GM18858 (cell line): ENCODE measurements around the gene GOLT1A.

Source experiments
- ATAC-seq: cut with Tn5 transposase; IDR thresholded peaks from one replicate; pipeline ENCODE4 v1.9.1; 2021; ENCODE audit not compliant: unreplicated experiment

The GOLT1A gene, protein sequence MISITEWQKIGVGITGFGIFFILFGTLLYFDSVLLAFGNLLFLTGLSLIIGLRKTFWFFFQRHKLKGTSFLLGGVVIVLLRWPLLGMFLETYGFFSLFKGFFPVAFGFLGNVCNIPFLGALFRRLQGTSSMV

DNA sequence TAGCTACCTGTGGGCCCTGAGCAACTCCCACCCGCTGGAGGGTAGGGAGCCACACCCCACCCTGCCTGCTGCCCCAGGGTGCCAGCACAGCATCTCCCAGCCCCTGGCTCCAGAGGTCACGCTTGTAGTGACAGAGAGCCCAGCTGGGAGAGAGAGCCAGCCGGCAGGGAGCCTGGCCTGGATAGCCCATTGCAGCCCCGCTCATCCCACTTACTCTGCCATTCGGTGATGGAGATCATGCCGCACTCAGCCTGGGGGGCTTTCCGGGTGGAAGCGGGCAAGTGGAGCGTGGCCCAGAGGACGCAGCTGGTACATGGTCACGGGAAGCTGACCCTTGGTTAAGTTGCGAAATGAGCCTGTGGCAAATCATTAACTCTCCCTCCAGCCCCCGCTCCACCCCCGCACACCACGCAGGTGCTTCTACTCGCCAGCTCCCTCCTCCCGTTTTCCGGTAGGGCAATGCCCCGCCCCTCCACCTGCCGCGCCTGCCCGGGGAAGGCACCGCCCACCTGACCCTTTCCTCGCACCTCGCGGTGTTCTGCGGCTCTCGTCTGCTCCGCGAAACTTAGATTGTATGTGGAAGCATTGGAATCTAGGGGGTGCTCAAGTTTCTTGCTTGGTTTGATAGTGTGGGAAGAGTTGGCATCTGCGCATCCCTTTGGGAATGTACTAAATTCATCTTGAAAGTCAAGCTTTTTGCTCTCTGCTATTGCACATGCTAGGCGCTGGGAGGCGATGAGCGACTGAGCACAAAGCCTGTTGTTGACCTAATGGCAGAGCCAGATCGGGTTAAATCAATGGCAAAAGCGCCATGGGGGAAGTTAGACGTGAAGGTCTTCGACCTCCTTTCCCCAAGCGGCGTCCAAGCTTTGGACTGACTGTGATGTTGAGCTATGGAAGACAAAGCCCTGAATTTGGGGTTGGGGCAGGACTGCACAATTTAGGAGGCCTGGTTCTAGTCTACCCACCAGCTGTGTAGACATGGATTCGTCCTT is at the start of gene GOLT1A:
Gene GOLT1A (minus strand): TSS at position 321 of the 995 bp plus-strand sequence. CDS start 82 bp downstream, at position 239.
- ATAC-seq, result no peak

DNA sequence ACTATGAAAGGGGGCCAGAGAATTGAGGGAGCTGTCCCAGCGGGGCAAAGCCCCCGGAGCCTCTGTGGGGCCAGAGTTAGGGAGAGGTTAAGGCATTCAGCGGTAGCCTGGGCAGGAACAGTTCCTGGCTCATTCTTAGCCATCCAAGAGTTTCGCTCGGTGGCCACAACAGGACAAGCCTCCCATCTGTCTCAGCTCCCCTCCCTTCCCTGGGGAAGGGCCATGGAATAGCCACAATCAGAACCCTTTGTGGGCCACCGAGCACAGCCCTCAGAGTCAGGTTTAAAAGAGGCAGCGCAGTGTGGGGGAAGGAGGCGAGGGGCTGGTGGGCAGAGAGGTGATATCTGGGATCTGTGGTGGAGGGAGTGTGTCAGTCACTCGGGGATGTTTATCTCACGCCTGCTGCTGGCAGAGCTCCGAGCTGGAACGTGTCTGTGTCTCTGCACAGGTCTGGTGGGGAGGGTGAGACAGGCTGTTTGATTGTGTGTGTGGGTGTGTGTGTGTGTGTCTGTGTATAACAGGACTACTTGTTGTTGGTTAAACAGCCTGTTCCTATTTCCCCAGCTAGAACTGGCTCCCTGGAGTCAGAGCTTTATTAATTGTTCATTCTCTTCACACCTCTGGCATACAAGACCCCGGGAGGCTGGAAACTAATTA is 49.6 kb upstream of the GOLT1A start:
- no peak for ATAC-seq

DNA sequence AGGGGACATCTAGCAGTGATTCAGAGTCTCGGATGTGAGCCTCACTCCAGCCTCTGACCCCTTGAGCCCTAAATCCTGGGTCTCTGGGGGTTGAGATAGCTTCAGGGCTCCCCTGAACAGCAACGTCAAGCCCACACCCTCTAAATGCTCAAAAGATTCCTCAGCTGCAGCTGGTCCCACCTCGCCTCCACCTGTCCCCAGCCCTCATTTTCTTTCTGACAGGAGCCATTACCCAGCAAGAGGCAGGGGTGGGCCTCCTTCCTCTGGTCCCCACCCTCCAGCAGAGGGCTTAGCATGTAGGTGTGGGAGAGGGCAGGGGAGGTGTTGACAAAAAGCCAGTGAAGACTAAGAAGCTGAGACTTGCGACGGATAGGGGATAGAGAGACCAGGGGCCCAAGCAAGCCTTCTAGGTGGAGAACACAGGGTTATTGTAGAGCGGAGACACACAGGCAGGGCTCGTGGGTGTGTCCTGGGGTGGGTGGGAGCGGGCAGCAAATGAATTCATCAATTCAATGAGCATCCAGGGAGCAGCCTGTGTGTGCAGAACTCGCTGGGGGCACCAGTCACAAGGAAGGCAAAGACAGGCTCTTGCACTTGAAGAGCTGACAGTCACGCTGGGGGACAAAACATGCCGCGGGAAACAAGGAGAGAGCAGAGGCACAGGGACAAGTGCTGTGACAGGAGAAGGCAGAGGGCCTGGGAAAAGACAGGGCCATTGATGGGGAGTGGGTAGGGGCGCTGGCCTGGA is 48.9 kb upstream of the GOLT1A start:
- no peak for ATAC-seq

DNA sequence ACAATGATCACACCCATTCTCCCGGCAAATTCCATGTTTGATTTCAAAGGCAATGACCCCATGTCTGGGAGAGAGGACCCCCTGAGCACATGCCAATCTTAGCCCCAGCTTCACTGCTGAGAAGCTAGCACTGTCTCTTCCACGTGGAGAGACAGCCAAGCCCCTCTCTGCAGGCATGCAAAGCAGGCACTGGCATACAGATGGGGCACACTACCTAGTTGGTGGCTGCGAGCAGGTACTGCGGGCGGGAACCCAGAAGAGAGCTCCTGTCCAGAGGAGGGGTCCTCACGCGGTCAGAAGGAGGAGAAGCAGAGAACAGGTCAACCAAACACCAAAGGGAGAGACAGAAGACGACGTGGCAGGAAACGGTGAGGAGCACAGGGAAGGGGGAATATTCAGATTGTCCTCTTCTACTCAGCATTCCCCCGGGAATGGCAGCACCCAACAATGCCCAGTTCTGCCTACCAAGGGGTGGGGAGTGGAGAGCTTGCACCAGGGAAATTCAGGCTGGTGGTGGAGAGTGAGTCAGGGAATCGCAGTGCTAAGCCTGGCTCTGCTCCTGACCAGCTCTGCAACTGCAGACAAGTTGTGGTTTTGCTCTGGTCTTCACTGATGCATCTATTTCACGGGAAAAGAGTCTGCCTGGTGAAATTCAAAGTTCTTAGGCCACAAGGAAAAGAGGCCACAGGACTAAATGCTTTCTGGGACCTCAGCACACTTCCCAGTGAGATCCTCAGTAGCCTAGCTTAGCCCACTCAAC is 48.1 kb upstream of the GOLT1A start:
- no peak for ATAC-seq

DNA sequence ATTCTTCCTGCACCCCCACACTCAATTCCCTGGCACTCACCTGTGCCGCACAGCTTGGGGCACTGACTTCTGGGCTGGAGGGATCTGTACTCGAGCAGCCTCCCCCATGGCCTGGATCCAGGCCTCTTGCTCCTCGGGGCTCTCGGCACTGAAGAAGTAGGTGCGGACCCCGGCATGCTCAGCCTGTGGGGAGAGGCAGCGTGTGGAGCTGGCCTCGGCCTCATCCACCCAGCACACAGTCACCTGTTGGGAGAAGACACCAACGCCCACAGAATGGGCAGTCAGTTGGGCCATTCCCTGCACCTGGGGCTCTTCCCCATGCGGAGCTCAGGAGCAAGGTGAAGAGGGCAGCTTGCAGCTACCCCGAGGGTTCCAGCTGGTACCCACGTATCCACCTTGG is 47.5 kb upstream of the GOLT1A start:
- no peak for ATAC-seq

DNA sequence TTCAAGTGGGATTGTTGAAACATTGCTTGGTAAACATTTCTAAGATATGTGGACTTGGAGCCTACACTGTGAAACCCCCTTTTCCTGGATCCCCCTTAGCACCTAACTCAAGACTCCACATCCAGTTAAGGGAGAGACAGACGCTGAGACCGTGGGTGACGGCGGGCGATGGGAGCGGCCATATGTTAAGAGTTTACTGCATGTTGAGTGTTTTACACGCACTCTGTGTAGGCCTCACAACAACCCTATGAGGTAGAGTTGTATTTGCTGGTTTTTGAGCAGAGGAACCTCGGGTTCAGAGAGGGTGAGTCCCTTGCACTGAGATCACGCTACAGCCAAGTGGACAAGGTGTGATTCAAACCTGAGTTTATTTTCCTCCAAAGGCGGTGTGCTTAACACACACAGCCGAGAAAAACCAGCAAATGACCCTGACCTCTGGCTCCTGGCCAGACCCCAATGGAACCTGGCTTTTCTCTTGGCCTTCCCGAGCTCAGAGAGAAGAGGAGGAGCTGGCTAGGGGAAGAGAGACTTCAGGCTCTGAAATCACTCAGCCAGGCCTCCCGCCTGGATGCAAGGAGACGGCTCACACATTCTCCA is 46.9 kb upstream of the GOLT1A start:
- no peak for ATAC-seq

DNA sequence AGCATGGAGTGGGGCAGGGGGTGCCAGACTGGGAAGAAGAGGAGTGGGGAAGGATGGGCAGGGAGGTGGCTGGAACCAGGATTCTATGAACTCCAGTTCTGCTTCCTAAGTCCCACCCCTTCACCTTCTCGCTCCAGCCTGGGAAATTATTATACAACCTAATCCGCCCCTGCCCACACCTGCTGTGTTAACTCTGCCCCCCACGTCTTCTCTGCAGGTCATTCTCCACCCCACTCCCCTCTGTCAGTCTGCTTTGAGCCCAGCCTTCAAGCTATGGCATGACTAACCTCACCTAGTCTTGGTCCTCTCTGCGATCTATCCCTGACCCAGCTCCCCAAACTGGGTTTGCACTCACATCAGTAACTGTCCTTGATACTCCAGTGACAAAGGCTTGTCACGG is 46.0 kb upstream of the GOLT1A start:
- no peak for ATAC-seq

DNA sequence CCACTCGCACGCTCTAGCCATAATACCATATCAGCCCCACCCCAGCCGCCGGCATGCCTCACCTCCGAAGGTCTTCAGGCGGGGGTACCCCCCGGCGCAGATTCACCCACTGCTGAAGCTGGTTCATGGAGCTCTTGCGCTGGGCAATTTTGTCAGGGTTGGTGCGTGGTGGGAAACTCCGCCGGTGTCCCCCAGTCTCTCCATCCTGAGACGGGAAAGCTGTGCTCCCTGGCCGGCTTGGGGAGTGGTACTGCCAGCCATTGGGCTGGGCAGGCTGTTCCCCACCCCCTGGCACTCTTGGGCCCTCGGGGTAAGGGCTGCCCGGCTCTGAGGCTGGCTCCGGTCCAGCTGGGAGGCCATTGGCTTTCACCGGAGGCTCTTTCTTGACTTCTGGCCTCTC is 45.4 kb upstream of the GOLT1A start:
- no peak for ATAC-seq

DNA sequence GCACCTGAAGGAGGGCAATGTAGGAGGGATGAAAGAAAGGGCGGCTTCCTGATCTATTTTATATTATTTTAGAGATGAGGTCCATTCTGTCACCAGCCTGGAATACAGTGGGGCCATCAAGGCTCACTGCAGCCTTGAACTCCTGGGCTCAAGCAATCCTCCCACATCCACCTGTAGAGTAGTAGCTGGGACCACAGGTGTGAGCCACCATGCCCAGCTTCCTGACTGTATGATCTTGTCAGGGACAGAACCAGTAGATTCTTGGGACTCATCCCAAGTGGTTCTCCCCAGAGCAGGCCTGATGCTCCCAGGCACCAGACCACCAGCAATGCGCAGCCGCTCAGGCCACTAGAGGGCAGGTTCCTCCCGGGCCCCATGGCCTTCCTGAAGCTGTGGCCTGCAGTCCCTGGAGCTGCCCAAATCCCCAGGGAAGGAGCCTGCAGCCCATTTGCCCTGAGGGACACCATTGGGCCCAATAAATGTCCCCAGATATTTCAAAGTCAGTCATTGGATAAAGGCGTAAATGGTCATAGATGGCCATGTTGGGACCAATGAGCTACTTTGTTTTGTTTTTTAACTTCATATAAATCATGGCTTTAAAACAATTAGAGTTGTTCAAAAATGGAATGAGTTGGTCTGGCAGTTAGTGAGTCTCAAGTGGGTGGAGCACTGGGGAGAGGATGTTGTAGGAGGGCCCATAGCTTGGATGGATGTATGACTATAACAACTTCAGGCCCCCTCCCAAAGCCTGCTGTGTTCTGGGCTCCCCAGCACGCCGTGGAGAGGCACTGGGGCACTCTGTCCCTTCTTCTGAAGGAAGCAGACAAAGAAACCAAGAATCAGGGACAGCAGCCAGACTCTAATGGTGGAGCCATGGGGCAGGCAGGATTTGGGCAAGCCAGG is 44.7 kb upstream of the GOLT1A start:
- ATAC-seq, result no peak

DNA sequence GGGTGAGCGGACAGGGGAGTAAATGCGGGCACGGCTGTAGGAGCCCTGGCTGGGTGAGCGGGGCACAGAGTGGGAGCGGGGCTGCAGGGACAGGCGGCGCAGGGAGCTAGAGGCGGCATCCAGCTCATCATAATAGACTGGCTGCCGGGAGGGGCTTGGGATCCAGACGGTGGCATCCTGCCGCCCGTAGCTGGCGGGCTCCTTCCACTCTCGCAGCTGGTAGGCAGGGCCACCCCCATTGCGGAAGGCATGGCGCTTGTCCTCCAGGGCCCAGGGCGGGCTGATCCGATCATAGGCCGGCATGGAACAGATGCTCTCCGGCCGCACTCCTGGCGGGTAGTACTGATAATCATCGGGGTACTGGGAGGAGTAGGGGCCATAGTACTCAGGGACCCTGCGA is 43.7 kb upstream of the GOLT1A start:
- ATAC-seq, result no peak

DNA sequence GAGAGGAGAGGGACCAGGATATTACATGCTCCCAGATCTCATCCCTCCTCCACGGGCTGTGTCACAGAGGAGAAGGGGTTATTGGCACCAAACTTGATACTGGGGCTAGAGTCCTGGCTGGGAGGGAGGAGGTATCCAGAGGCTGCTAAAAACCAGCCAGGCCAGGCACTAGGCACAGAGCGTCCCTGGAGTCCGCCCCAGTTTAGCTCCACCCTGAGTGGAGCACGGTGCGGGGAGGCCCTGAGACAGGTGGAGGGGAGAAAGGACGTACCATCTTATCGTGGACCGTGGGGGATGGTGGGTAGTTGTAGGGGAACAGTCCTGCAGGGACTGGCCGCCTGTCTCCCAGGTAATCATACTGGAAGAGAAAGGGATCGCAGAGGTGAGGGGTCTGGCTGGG is 42.7 kb upstream of the GOLT1A start:
- no peak for ATAC-seq

DNA sequence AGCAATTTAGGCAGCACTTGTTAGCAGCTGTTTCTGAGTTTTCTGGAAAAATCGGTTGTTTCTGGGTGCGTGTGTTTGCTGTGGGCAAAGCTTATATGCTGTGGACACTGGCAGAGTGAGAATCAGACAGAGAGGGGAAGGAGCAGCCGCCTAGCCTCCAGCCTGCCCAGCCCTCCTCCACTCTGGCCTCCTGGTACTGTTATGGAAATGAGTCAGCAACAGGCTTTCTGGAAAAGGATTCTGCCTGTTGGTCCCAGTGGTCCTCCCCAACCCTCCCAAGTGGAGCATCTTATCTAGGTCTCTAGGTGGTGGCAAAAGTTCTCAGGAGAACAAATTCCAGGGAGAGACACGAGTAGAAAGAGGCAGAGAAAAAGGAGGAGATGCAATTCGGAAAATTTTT is 42.2 kb upstream of the GOLT1A start:
- ATAC-seq, result no peak

DNA sequence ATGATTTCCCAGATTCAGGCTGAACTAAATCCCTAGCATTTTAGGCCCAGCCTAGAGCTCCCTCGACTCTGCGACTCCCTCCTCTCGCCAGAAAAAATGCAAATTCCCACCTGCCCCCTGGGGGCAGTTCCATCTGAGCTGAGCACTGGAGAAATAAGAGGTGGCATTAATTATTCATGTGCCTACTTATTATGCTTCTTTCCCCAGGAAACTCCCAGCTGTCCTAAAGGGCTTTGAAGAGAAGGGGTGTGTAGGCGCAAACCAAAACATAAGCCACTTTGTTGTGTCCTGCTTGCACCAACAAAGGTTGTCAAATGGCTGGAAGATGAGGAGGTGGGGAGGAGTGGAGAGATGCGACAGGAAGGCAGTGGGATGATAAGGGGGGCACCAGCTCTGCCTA is 41.4 kb upstream of the GOLT1A start:
- ATAC-seq, result no peak

DNA sequence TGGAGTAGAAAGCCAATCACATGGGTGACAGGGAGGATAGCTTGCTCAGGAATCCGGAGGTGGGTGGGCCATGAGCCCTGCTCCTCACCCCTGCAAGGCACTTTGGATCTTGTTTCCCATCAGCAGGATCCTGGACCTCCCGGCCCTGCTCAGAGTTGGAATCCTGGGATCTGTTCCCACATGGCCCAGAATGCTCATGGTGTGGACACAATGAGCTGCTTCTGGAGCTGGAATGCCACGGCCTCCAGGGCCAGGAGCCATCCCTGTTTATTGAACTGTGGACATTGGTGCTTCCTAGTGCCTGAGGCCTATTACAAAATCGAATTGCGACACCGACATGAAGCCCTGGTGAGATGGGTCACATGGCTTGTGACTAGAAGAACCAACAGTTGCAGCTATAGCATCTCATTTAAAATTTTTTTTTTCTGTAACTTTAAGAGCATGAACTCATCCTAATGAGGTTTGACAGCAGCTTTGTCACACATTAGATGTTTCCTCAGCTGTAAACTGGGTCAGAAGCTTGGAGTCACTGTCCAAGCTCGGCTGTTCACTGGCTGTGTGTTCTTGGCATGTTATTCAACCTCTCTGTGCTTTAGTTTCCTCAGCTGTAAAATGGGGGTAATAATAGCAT is 40.4 kb upstream of the GOLT1A start:
- ATAC-seq, result no peak

DNA sequence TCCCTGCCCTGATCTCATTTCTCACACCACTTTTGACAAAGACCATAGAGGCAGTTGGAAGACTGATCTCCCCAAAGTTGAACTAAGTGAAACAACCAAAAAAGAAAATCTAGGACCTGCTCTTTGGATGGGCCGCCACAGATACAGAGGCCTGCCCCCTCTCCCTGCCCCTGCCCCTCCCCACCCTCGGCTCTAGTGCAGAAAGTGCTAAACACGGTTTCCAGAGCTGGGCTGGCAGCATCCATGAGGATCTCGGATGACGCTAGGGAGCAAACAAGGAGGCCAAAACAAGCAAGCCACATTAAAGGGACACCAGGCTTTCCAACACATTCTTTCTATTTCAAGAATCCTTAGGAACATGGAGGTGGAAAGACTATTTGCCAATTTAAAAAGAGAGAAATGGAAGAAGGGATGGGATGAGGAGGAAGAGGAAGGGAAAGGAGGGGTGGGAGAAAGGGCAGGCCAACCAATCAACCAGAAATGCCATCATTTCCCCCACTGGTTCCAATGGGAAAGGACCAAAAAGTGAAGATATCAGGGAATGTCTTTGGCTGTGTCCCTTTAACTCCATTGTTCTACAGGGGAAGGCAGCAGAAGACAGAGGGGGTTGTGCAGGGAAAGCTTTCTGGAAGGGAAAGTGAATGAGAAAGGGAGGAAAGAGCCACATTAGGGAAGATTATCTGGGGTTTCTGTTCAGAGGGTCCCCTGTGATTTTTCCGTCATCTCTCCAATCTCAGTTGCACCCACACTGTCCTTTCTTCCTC is 38.3 kb upstream of the GOLT1A start:
- ATAC-seq, result no peak

DNA sequence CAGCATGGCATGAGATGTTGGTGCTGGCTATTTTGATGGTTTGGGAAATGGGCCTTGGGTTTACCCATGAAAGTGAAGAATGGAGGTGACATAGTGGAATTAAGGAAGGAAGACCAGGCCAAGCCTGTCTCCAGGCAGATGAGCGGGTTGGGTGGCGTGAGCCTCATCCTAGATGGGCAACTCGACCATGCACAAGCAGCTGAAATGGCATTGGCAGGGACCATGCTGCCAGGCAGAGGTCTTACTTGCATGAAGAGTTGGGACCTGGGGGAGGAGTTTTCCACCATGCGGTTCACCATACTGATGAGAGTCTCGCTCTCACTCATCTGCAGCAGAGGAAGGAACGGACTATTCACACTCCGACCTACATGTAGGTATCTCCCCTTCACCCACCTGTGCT is 37.5 kb upstream of the GOLT1A start:
- ATAC-seq, result no peak

DNA sequence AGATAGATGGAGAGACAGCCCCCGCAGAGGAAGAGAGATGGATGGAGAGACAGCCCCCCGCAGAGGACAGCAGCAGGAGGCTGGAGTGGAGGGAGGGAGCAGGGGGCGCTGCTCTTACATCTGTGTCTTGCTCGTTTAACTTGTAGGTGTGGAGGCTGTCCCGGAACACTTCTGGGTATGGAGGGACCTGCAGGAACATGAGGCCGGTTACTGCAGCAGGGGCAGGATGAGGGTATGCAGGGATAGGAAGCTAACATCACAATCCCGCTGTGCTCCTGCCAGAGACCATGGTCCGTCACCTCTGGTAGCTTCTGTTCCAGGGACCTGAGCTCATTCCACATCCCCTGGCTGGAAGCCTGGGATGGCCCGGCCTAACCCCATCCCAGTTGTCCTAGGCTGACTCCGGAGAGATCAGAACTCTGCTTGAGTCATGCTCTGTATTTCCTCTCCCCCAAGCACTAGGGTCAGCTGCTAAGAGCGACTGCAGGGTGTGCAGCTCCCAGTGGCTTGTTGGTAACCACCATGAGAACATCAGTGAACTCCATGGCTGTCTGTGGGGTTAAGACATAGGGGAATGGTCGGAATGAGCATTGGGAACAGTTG is 36.7 kb upstream of the GOLT1A start:
- ATAC-seq, result no peak
